Ovary (tissue), 9 donors: ENCODE measurements around the gene MYL4. TPM values are rescaled to one million over a fixed set of nuclear protein-coding genes. Genes with fewer than 3 reads are reported as not detected.
"Not testable (repeated sequence)": the region's sequence is repeated elsewhere in the genome, so short reads cannot be mapped to it uniquely, and the experiment has no call there.

Experiments
- DNase-seq, 5 donors: peaks; one replicate each; pipeline ENCODE4 v3.0.0-alpha.2; 2019 to 2020
- H3K27ac ChIP-seq, 2 donors: fragments of 200-600 bp; one replicate each; pipeline versions ENCODE4 v1.5.1 to v1.8.0; 2019 to 2022
- H3K27me3 ChIP-seq: fragments of 200-600 bp; one replicate; pipeline ENCODE4 v1.8.0; 2022
- H3K36me3 ChIP-seq: fragments of 200-600 bp; sonication (generic); one replicate; pipeline ENCODE4 v1.5.1; 2019
- H3K4me1 ChIP-seq: one replicate; pipeline ENCODE4 v1.8.1; 2013; ENCODE audit warnings: mild to moderate bottlenecking, moderate library complexity; ENCODE audit not compliant: insufficient read depth
- H3K4me3 ChIP-seq: fragments of 200-600 bp; sonication (generic); one replicate; pipeline ENCODE4 v1.5.1; 2017
- H3K9me3 ChIP-seq, 2 donors: fragments of 200-600 bp in 1 of 2; sonication (generic) in 1 of 2; one replicate each; pipeline versions ENCODE4 v1.5.1 to v1.8.1; 2013 to 2019; ENCODE audit warnings: mild to moderate bottlenecking in 1 of 2, moderate library complexity in 1 of 2
- EP300 ChIP-seq: sonication (generic); formaldehyde crosslinking; IDR thresholded peaks from one replicate; pipeline ENCODE4 v1.6.1; 2017; ENCODE audit warnings: antibody characterized with exemption
- POLR2A ChIP-seq: fragments of 450-650 bp; IDR thresholded peaks from one replicate; pipeline ENCODE4 v1.6.1; 2017; ENCODE audit warnings: antibody characterized with exemption, mild to moderate bottlenecking, moderate library complexity
- WGBS, 3 donors: extraction: QIAGEN DNeasy Blood & Tissue Kit in 1 of 3; methylation state at CpG; one replicate each; pipeline versions ENCODE4 v1.1.5 to v1.1.7; 2013 to 2017; 5-methylcytosine and 5-hydroxymethylcytosine counted together
- intact Hi-C, 4 donors: fragments of 100-400 bp; cut with DNase I; formaldehyde crosslinking; loops; one replicate each; pipeline versions ENCODE4 v1.11.0 to v1.15.1; 2022 to 2023
- polyA plus RNA-seq, 2 donors: library from polyadenylated mRNA; stranded (reverse); fragments of 200-250 nt in 1 of 2; fragments of 350-450 nt in 1 of 2; fragmentation: Illumina TruSeq in 1 of 2; extraction: RNeasy Lipid Tissue Mini Kit (QIAGEN cat#74804) in 1 of 2; gene quantifications; one replicate each; pipeline ENCODE4 v1.2.3, GENCODE V29; 2013 to 2014
- total RNA-seq, 7 donors: library from RNA; depleted of rRNA in 2 of 7; stranded (reverse); fragments of >200 nt in 2 of 7; fragmentation: NEBNext Ultra II Directional in 3 of 7; extraction: Animal tissue kit (Norgen Biotek cat#: 25700) in 3 of 7; gene quantifications; one replicate each; pipeline versions ENCODE4 v1.1.0 to v1.2.4, GENCODE V29; 2016 to 2023
- TF ChIP-seq, protein P1 (sequence below), 3 donors: fragments of 450-650 bp in 2 of 3; fragments of 200-600 bp in 1 of 3; IDR thresholded peaks; one replicate each; pipeline versions ENCODE4 v1.5.1 to v1.8.0; 2016 to 2022; ENCODE audit warnings: antibody characterized with exemption in 3 of 3, mild to moderate bottlenecking in 1 of 3
- donor health status: DM: no; HTN: no; CAD: no; lungs with moderate emphysema.
- donor health status: DM: no; HTN: no; CAD: no.
- donor health status: Bipolar disorder and iron deficiency.
- donor health status: DM: yes; HTN: yes; CAD: no.
- donor health status: DM: no; HTN: no; CAD: no.
- donor health status: DM: yes; HTN: yes; CAD: no.

MYL4 gene
- total and polyA plus RNA-seq, 9 donors: 0.28 to 0.79 (median 0.37) TPM; not detected in 5

GRCh38 chr17:47212458-47212857 lies 3.3 kb downstream of the MYL4 start:
- Histone ChIP-seq H3K4me3 (no peak overlapping the region), H3K4me1 (no peaks in the 10 kb centered on the region), H3K9me3 (no peaks in the 10 kb centered on the region), H3K36me3 (no peaks in the 10 kb centered on the region), H3K27ac (no peak overlapping the region), H3K27me3 (no peaks in the 10 kb centered on the region)
- WGBS, 3 donors: 72 to 75% (median 73%) methylated on average over 2 of the region's 2 CpGs
- intact Hi-C loops: no loop called here
- no peak for TF ChIP-seq EP300
- TF ChIP-seq, protein P1, sequence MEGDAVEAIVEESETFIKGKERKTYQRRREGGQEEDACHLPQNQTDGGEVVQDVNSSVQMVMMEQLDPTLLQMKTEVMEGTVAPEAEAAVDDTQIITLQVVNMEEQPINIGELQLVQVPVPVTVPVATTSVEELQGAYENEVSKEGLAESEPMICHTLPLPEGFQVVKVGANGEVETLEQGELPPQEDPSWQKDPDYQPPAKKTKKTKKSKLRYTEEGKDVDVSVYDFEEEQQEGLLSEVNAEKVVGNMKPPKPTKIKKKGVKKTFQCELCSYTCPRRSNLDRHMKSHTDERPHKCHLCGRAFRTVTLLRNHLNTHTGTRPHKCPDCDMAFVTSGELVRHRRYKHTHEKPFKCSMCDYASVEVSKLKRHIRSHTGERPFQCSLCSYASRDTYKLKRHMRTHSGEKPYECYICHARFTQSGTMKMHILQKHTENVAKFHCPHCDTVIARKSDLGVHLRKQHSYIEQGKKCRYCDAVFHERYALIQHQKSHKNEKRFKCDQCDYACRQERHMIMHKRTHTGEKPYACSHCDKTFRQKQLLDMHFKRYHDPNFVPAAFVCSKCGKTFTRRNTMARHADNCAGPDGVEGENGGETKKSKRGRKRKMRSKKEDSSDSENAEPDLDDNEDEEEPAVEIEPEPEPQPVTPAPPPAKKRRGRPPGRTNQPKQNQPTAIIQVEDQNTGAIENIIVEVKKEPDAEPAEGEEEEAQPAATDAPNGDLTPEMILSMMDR (IDR thresholded peaks at IDR 0.05): no peak
- no peak for TF ChIP-seq POLR2A
- no peak for DNase-seq

DNA sequence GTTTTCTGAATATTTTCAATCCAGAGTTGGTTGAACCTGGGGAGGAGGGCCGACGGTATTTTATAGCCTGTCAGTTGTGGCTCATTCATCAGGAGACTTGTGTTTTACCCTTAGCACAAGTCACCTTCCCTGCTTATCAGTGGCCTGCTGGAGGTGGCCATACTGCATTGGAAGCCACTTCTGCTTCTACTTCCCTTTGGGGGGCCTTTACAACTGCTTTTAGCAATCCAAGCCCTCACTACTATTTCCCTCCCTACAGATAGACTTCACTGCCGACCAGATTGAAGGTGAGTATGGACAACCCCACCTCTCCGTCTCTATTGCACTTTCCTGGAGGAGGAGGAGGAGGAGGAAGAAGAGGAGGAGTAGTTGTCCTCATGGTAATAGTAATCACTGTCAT lies 4.4 kb downstream of the MYL4 start:
- TF ChIP-seq, protein P1 (IDR thresholded peaks at IDR 0.05): no peak
- no peak for TF ChIP-seq POLR2A
- no peak for TF ChIP-seq EP300
- Histone ChIP-seq H3K4me3 (no peak overlapping the region), H3K9me3 (no peaks in the 10 kb centered on the region), H3K4me1 (no peaks in the 10 kb centered on the region), H3K27ac (no peak overlapping the region), H3K36me3 (no peaks in the 10 kb centered on the region), H3K27me3 (no peaks in the 10 kb centered on the region)
- intact Hi-C loops: no loop called here
- no peak for DNase-seq
- 81 to 88% (median 83%) methylated on average over 4 of the region's 4 CpGs for WGBS, 3 donors

DNA sequence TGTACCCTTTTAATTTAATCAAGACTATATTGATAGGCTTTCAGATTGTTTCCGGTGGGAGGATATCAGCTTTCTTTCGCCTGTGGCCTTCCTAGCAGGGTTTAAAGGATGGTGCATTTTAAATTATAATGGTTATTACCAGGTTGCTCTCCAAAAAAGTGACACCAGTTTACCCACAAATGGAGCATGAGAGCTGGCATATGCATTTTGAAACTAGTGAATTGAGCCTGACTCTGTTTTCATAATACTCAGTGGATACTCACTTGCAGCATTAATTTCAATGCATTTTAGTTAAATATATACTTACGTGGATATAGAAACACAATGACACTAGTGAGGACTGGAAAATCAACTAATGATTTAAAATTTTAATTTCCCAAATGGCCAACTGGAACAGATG lies 5.8 kb downstream of the MYL4 start:
- WGBS, 3 donors: 80 to 85% (median 84%) methylated on average over 3 of the region's 3 CpGs
- Histone ChIP-seq H3K27me3 (no peaks in the 10 kb centered on the region), H3K4me1 (no peaks in the 10 kb centered on the region), H3K27ac (no peak overlapping the region), H3K36me3 (no peaks in the 10 kb centered on the region), H3K9me3 (no peaks in the 10 kb centered on the region), H3K4me3 (no peak overlapping the region)
- no peak for DNase-seq
- TF ChIP-seq EP300 (no peak), POLR2A (no peak)
- TF ChIP-seq, protein P1 (IDR thresholded peaks at IDR 0.05): no peak
- intact Hi-C loops: no loop called here

DNA sequence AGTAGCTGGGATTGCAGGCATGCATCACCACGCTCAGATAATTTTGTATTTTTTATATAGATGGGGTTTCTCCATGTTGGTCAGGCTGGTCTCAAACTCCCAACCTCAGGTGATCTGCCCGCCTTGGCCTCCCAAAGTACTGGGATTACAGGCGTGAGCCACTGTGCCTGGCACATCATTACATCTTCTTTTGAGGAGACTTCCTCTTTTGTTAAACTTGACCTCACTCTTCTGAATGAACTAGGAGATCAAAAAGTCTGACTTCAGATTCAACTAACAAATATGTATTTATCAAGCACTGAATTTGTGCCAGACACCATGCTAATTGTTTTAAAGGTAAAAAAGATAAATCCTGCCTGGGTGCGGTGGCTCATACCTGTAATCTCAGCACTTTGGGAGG lies 7.7 kb downstream of the MYL4 start:
- WGBS, 3 donors: 90 to 96% (median 91%) methylated on average over 4 of the region's 4 CpGs
- H3K36me3 ChIP-seq, H3K27me3 ChIP-seq, intact Hi-C loops, H3K27ac ChIP-seq, H3K4me1 ChIP-seq, H3K4me3 ChIP-seq, H3K9me3 ChIP-seq, DNase-seq: not testable (repeated sequence)

GRCh38 chr17:47217279-47217678 lies 8.1 kb downstream of the MYL4 start:
- 81 to 100% (median 86%) methylated on average over 2 of the region's 2 CpGs for WGBS, 3 donors
- H3K4me3 ChIP-seq, intact Hi-C loops, H3K27ac ChIP-seq, H3K9me3 ChIP-seq, H3K27me3 ChIP-seq, H3K36me3 ChIP-seq, DNase-seq, H3K4me1 ChIP-seq: not testable (repeated sequence)
